OCI-LY1 (cell line): ENCODE data around the gene CARD11.

Experiments used
- EZH2 ChIP-seq: fragments of 200-600 bp; sonication (generic), shearing (Covaris generic); IDR thresholded peaks from 2 replicates; pipeline ENCODE4 v1.8.0; 2017; ENCODE audit warnings: borderline replicate concordance, mixed run types, mild to moderate bottlenecking, antibody characterized with exemption, low read length, moderate library complexity, mixed read lengths
- TF ChIP-seq, protein P1 (sequence below): fragments of 200-600 bp; sonication (generic), shearing (Covaris generic); IDR thresholded peaks from 2 replicates; pipeline ENCODE4 v1.5.1; 2017; ENCODE audit warnings: mild to moderate bottlenecking, antibody characterized with exemption, low read length, moderate library complexity, mixed read lengths

GRCh38 chr7:3033136-3033535 is 10.5 kb downstream of the CARD11 start:
- TF ChIP-seq, protein P1, sequence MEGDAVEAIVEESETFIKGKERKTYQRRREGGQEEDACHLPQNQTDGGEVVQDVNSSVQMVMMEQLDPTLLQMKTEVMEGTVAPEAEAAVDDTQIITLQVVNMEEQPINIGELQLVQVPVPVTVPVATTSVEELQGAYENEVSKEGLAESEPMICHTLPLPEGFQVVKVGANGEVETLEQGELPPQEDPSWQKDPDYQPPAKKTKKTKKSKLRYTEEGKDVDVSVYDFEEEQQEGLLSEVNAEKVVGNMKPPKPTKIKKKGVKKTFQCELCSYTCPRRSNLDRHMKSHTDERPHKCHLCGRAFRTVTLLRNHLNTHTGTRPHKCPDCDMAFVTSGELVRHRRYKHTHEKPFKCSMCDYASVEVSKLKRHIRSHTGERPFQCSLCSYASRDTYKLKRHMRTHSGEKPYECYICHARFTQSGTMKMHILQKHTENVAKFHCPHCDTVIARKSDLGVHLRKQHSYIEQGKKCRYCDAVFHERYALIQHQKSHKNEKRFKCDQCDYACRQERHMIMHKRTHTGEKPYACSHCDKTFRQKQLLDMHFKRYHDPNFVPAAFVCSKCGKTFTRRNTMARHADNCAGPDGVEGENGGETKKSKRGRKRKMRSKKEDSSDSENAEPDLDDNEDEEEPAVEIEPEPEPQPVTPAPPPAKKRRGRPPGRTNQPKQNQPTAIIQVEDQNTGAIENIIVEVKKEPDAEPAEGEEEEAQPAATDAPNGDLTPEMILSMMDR = no peak
- no peak for TF ChIP-seq EZH2
